A204.1 (cell line): ENCODE results near the gene TSPAN14.

ENCODE experiments used
- FAIRE-seq: peaks from 2 replicates; lab custom pipeline; 2012; peaks lifted over from hg19 to GRCh38; lab: Jason Lieb, UNC

TSPAN14 gene

DNA sequence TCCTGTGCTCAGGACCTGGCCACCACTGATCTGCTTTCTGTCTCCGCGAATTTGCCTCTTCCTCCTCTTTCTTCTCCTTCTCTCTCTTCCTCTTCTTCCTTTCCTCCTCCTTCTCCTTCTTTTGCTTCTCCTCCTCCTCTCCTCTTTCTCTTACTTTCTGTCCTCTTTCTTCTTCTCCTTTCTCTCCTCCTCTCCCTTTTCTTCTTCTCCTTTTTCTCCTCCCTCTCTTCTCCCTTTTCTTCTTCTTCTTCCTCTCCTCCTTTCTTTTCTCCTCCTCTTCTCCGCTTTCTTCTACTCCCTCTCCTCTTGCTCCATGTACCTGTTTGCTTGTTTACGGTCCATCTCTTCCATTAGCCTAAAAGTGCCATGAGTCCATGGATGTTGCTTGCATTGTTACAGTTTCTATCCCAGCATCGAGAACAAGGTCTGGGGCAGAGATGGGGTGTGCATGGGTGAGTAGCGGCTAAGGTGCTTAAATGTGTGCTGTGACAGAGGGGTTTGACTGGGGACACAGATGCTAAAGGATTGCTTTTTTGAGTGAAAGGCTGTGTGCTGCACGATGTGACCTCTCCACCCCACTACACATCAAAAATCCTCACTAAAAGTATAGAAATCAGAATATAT, 91.3 kb downstream of the TSPAN14 start:
- FAIRE-seq: no peak

- no peak for FAIRE-seq
Measured at GRCh38 chr10:80552151-80552646, 98.1 kb downstream of the TSPAN14 start.

DNA sequence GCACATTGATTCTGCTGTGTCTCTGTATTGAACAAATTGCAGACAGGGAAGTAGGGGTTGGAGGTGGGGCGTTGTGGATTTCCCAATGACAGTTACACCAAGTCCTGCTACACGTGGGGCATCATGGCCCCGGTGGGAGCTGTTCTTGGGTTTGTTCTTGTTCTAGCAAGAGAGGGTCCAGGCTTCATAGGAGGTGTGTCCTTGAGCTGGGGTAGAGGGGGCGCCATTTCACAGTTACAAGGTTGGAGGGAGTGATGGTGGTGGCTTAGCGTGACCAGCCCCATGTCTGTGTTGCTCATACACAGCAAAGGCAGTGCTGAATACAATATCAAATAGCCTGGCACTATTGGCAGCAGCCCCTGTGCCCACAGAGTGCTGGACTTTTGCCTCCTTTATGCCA, 99.3 kb downstream of the TSPAN14 start:
- no peak for FAIRE-seq

- FAIRE-seq: no peak
Measured at GRCh38 chr10:80554050-80554449, 99.9 kb downstream of the TSPAN14 start.

DNA sequence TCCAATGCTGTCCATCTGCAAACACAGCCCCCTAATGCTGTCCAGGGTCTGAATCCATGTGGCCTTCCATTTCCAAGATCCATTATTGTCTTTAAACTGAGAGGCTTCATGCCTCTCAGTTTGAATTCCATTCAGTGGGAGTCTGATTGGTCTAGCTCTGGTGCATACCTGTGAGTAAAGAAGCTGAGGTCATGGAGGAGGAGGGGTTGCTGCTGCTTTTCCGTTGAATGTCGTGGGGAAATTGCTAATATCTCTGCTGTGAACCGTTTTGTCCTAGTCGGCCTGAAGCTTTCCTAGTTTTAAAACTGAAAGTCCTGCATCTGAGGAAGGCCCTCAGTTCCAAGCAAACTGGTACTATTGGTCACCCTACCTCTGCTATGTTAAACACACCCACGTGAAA, 101.3 kb downstream of the TSPAN14 start:
- no peak for FAIRE-seq

GRCh38 chr10:80561950-80562349, 107.8 kb downstream of the TSPAN14 start:
- no peak for FAIRE-seq

DNA sequence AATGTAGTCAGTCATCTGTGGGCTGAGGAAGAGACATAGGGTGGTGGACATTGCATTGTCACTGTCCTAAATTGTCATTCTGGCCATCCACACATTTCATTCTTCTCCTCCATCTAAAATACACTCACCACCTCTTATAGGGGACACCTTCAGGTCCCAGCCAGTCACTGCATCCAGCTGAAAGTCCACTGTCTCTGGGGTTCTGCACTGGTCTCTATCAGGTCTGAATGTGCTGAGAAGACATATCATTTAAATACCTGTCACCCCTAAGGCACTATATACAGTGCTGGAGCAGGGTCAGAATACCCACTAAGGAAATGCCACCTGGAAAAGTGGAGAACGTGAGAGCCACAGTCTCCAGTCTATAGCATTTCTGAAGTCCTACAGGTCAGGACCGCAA, 113.2 kb downstream of the TSPAN14 start:
- no peak for FAIRE-seq

- FAIRE-seq: no peak
Measured at GRCh38 chr10:80569131-80569895, 115.2 kb downstream of the TSPAN14 start.

GRCh38 chr10:80571352-80571751, 117.2 kb downstream of the TSPAN14 start:
- no peak for FAIRE-seq

DNA sequence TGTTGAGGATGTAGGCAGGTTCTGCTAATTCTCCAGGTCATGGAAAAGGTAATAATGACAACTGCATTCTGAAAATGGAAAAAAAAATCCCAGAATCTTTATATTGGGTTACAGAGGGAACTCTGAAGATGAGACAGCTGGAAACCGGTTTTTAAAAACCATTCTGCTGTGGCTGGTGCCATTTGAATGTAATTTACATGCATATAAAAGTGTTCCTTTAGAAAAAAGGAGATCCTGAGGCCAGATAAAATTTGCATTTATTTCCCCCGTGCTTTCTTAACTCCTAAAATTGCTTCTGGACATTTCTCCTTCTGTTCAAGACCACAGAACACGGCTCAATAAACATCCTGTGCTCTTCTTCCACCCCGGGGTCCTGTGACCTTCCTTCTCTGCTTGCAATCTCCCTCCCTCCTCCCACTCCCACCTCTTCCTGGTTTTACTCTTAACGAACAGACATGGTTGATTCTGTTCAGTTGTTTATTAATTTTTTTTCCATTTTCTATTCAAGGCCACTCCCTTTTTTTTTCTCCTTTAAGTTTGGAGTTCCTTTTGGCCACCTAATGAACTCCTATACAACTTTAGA, 125.2 kb downstream of the TSPAN14 start:
- FAIRE-seq: no peak

- no peak for FAIRE-seq
Measured at GRCh38 chr10:80579849-80580637, 125.9 kb downstream of the TSPAN14 start.

GRCh38 chr10:80580638-80581468, 126.7 kb downstream of the TSPAN14 start:
- no peak for FAIRE-seq

GRCh38 chr10:80581469-80581835, 127.3 kb downstream of the TSPAN14 start:
- no peak for FAIRE-seq

GRCh38 chr10:80582286-80582960, 128.3 kb downstream of the TSPAN14 start:
- no peak for FAIRE-seq
